ENCODE measurements around the gene BARX1. TPM values are rescaled to one million over a fixed set of nuclear protein-coding genes. Genes with fewer than 3 reads are reported as not detected.

BARX1 gene
- polyA plus RNA-seq, 3 donors, result not detected

GRCh38 chr9:93958121-93958818 is 3.1 kb upstream of the BARX1 start:
- H3K9me3 Mint-ChIP-seq, result peaks cover 3 to 50% (median 38%) of the 10 kb centered on the region in 7 donors
- H3K9me3 ChIP-seq (replicated peaks in 1 of 2; ENCODE audit: control insufficient read depth in 1 of 2, insufficient read depth in 1 of 2, low read length in 2 of 2), result peaks cover 5 to 66% of the 10 kb centered on the region in 2 donors
- H3K4me1 ChIP-seq (ENCODE audit: control insufficient read depth in 1 of 2, insufficient read depth in 2 of 2, low read length in 2 of 2), result peaks cover 28 to 30% of the 10 kb centered on the region in 2 donors
- H3K27ac ChIP-seq (ENCODE audit: low read depth in 1 of 2, low read length in 2 of 2), result no peak overlapping the region
- H3K27me3 Mint-ChIP-seq (ENCODE audit: low read depth in 3 of 3), result peaks cover 81 to 96% (median 89%) of the 10 kb centered on the region in 3 donors
- no peaks in the 10 kb centered on the region for H4K20me1 ChIP-seq (ENCODE audit: insufficient read depth, low read length)
- H3K4me3 ChIP-seq (replicated peaks in 1 of 3; ENCODE audit: low read depth in 2 of 3, low read length in 3 of 3), result peak overlapping the region in 1 of 3 experiments; percentile 62
- H3K4me3 Mint-ChIP-seq, result peak overlapping the region; percentile 67 to 91
- peaks cover 46% of the 10 kb centered on the region for H3K4me1 Mint-ChIP-seq
- peak overlapping the region; percentile 63 for H3K4me2 ChIP-seq (replicated peaks; ENCODE audit: extremely low read depth, low read length, poor library complexity, severe bottlenecking)
- peaks cover 14 to 19% of the 10 kb centered on the region in 2 donors for H3K36me3 Mint-ChIP-seq
- no peaks in the 10 kb centered on the region for H3K79me2 ChIP-seq (ENCODE audit: insufficient read depth, low read length)
- peaks cover 75 to 91% of the 10 kb centered on the region in 2 donors for H3K27me3 ChIP-seq (ENCODE audit: control insufficient read depth in 2 of 2, insufficient read depth in 2 of 2, low read length in 2 of 2)
- no peak for DNase-seq
- no peak for TF ChIP-seq CTCF (IDR thresholded peaks at IDR 0.05)
- no peaks in the 10 kb centered on the region for H3K36me3 ChIP-seq (replicated peaks in 1 of 2; ENCODE audit: control insufficient read depth in 1 of 2, insufficient read depth in 2 of 2, low read length in 2 of 2)
- intact Hi-C loops (cut with micrococcal nuclease), result no loop called here
- H3K27ac Mint-ChIP-seq, result no peak overlapping the region
- 10% methylated on average over 46 of the region's 49 CpGs for WGBS (ENCODE audit: insufficient coverage)
- H2AFZ ChIP-seq (ENCODE audit: insufficient read depth, low read depth, low read length, poor library complexity, severe bottlenecking), result peak overlapping the region; percentile 24
- no peak overlapping the region for H3K9ac ChIP-seq (ENCODE audit: insufficient read depth, low read length, poor library complexity, severe bottlenecking)

- Mint-ChIP-seq H3K27me3 (ENCODE audit: low read depth in 3 of 3) (peaks cover 87 to 96% (median 91%) of the 10 kb centered on the region in 3 donors), H3K4me1 (peaks cover 47% of the 10 kb centered on the region), H3K9me3 (peaks cover 3 to 55% (median 48%) of the 10 kb centered on the region in 7 donors), H3K27ac (peak overlapping the region in 1 of 7 donors; percentile 48), H3K4me3 (peak overlapping the region in 1 of 2 donors; percentile 84), H3K36me3 (peaks cover 22 to 26% of the 10 kb centered on the region in 2 donors)
- H3K27ac ChIP-seq (ENCODE audit: low read depth in 1 of 2, low read length in 2 of 2), result no peak overlapping the region
- no peak overlapping the region for H3K4me2 ChIP-seq (replicated peaks; ENCODE audit: extremely low read depth, low read length, poor library complexity, severe bottlenecking)
- peaks cover 8 to 80% of the 10 kb centered on the region in 2 donors for H3K9me3 ChIP-seq (replicated peaks in 1 of 2; ENCODE audit: control insufficient read depth in 1 of 2, insufficient read depth in 1 of 2, low read length in 2 of 2)
- H2AFZ ChIP-seq (ENCODE audit: insufficient read depth, low read depth, low read length, poor library complexity, severe bottlenecking), result no peak overlapping the region
- peaks cover 41 to 45% of the 10 kb centered on the region in 2 donors for H3K4me1 ChIP-seq (ENCODE audit: control insufficient read depth in 1 of 2, insufficient read depth in 2 of 2, low read length in 2 of 2)
- intact Hi-C loops (cut with micrococcal nuclease), result no loop called here
- WGBS (ENCODE audit: insufficient coverage), result 14% methylated on average over 9 of the region's 12 CpGs
- no peak for TF ChIP-seq CTCF (IDR thresholded peaks at IDR 0.05)
- peaks cover 84 to 94% of the 10 kb centered on the region in 2 donors for H3K27me3 ChIP-seq (ENCODE audit: control insufficient read depth in 2 of 2, insufficient read depth in 2 of 2, low read length in 2 of 2)
- no peak overlapping the region for H3K4me3 ChIP-seq (replicated peaks in 1 of 3; ENCODE audit: low read depth in 2 of 3, low read length in 3 of 3)
- H3K79me2 ChIP-seq (ENCODE audit: insufficient read depth, low read length), result no peaks in the 10 kb centered on the region
- no peak for DNase-seq
- no peaks in the 10 kb centered on the region for H4K20me1 ChIP-seq (ENCODE audit: insufficient read depth, low read length)
- H3K36me3 ChIP-seq (replicated peaks in 1 of 2; ENCODE audit: control insufficient read depth in 1 of 2, insufficient read depth in 2 of 2, low read length in 2 of 2), result no peaks in the 10 kb centered on the region
- H3K9ac ChIP-seq (ENCODE audit: insufficient read depth, low read length, poor library complexity, severe bottlenecking), result no peak overlapping the region
Measured at GRCh38 chr9:93955981-93956784, 1.0 kb upstream of the BARX1 start.
